Peyer's patch (tissue), 4 donors: Measurements from ENCODE around the gene CDC42BPA. TPM values are rescaled to one million over a fixed set of nuclear protein-coding genes. Genes with fewer than 3 reads are reported as not detected.

Experiments used
- DNase-seq, 3 donors: peaks; one replicate each; pipeline ENCODE4 v3.0.0-alpha.2; 2017 to 2019
- H3K27ac ChIP-seq, 4 donors: fragments of 200-600 bp; sonication (generic); one replicate each; pipeline ENCODE4 v1.5.1; 2016 to 2019
- H3K27me3 ChIP-seq, 2 donors: fragments of 200-600 bp; sonication (generic); one replicate each; pipeline ENCODE4 v1.5.1; 2019
- H3K36me3 ChIP-seq, 3 donors: fragments of 200-600 bp; sonication (generic); one replicate each; pipeline ENCODE4 v1.5.1; 2016 to 2019
- H3K4me1 ChIP-seq, 4 donors: fragments of 200-600 bp; sonication (generic); one replicate each; pipeline ENCODE4 v1.5.1; 2016 to 2019
- H3K4me3 ChIP-seq, 4 donors: fragments of 200-600 bp; sonication (generic); 1 replicate in 3 of 4; 2 replicates in 1 of 4; pipeline ENCODE4 v1.5.1; 2016 to 2019; ENCODE audit warnings: mild to moderate bottlenecking in 1 of 4
- H3K9me3 ChIP-seq, 4 donors: fragments of 200-600 bp; sonication (generic); one replicate each; pipeline ENCODE4 v1.5.1; 2016 to 2019; ENCODE audit warnings: mild to moderate bottlenecking in 1 of 4
- POLR2A ChIP-seq, 2 donors: fragments of 450-650 bp; IDR thresholded peaks; one replicate each; pipeline ENCODE4 v1.5.1; 2017; ENCODE audit warnings: antibody characterized with exemption in 2 of 2, mild to moderate bottlenecking in 2 of 2, moderate library complexity in 2 of 2
- total RNA-seq, 4 donors: library from RNA; depleted of rRNA; stranded (reverse); fragments of >200 nt; gene quantifications; one replicate each; pipeline ENCODE4 v1.1.0, GENCODE V29; 2016
- TF ChIP-seq, protein P1 (sequence below), 6 experiments: fragments of 450-650 bp in 4 of 6; fragments of 200-600 bp in 2 of 6; sonication (generic) in 1 of 6; IDR thresholded peaks; one replicate each; pipeline ENCODE4 v1.5.1; 2017 to 2019; ENCODE audit warnings: antibody characterized with exemption in 6 of 6, mild to moderate bottlenecking in 3 of 6, moderate library complexity in 1 of 6

CDC42BPA gene
- total RNA-seq, 4 donors from 2014 or later, result 49.3 to 107 (median 53.9) TPM

GRCh38 chr1:226946841-226947240 lies 371.5 kb downstream of the CDC42BPA start:
- TF ChIP-seq, protein P1, sequence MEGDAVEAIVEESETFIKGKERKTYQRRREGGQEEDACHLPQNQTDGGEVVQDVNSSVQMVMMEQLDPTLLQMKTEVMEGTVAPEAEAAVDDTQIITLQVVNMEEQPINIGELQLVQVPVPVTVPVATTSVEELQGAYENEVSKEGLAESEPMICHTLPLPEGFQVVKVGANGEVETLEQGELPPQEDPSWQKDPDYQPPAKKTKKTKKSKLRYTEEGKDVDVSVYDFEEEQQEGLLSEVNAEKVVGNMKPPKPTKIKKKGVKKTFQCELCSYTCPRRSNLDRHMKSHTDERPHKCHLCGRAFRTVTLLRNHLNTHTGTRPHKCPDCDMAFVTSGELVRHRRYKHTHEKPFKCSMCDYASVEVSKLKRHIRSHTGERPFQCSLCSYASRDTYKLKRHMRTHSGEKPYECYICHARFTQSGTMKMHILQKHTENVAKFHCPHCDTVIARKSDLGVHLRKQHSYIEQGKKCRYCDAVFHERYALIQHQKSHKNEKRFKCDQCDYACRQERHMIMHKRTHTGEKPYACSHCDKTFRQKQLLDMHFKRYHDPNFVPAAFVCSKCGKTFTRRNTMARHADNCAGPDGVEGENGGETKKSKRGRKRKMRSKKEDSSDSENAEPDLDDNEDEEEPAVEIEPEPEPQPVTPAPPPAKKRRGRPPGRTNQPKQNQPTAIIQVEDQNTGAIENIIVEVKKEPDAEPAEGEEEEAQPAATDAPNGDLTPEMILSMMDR (IDR thresholded peaks at IDR 0.05), result no peak
- TF ChIP-seq POLR2A (IDR thresholded peaks at IDR 0.05), result no peak
- H3K4me3 ChIP-seq, result no peak overlapping the region
- no peaks in the 10 kb centered on the region for H3K27me3 ChIP-seq
- DNase-seq, result no peak
- H3K27ac ChIP-seq, result peak overlapping the region in 1 of 4 donors; percentile 76
- H3K9me3 ChIP-seq, result no peaks in the 10 kb centered on the region
- no peaks in the 10 kb centered on the region for H3K36me3 ChIP-seq
- peaks cover 0 to 53% (median 6%) of the 10 kb centered on the region in 4 donors for H3K4me1 ChIP-seq

- Histone ChIP-seq H3K9me3 (no peaks in the 10 kb centered on the region), H3K4me1 (peaks cover 0 to 58% (median 6%) of the 10 kb centered on the region in 4 donors), H3K27me3 (no peaks in the 10 kb centered on the region), H3K27ac (peak overlapping the region in 2 of 4 donors; percentile 71 to 76), H3K36me3 (no peaks in the 10 kb centered on the region), H3K4me3 (no peak overlapping the region)
- no peak for TF ChIP-seq POLR2A (IDR thresholded peaks at IDR 0.05)
- TF ChIP-seq, protein P1 (IDR thresholded peaks at IDR 0.05), result no peak
- peak in 1 of 3 donors; percentile 38 for DNase-seq
These were observed 372.0 kb downstream of the CDC42BPA start for GRCh38 chr1:226946285-226946684.

DNA sequence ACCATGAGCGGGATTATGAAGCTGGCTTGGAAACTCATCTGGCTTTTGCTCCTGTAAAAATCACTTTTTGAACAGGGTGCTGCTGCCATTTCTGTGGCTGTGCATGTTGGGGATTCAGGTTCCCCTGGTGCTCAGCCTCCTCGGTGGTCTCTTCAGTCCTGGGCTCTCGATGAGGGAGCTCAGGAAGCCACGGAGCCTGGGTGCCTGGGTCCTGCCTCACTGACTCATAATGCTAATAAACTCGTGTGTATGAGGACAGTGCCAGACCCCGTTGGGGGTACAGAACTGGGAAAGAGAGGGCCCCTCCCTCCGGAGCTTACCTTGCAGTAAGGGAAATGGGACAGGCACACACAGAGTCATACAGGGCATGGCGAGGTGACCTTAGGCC lies 372.4 kb downstream of the CDC42BPA start:
- H3K36me3 ChIP-seq, result no peaks in the 10 kb centered on the region
- peak overlapping the region in 1 of 4 donors; percentile 2 for H3K4me3 ChIP-seq
- peaks cover 0 to 63% (median 7%) of the 10 kb centered on the region in 4 donors for H3K4me1 ChIP-seq
- TF ChIP-seq, protein P1 (IDR thresholded peaks at IDR 0.05), result no peak
- no peak for TF ChIP-seq POLR2A (IDR thresholded peaks at IDR 0.05)
- peak in 1 of 3 donors; percentile 50 for DNase-seq
- no peaks in the 10 kb centered on the region for H3K27me3 ChIP-seq
- H3K9me3 ChIP-seq, result no peaks in the 10 kb centered on the region
- H3K27ac ChIP-seq, result peak overlapping the region; percentile 17 to 76 (median 56)

DNA sequence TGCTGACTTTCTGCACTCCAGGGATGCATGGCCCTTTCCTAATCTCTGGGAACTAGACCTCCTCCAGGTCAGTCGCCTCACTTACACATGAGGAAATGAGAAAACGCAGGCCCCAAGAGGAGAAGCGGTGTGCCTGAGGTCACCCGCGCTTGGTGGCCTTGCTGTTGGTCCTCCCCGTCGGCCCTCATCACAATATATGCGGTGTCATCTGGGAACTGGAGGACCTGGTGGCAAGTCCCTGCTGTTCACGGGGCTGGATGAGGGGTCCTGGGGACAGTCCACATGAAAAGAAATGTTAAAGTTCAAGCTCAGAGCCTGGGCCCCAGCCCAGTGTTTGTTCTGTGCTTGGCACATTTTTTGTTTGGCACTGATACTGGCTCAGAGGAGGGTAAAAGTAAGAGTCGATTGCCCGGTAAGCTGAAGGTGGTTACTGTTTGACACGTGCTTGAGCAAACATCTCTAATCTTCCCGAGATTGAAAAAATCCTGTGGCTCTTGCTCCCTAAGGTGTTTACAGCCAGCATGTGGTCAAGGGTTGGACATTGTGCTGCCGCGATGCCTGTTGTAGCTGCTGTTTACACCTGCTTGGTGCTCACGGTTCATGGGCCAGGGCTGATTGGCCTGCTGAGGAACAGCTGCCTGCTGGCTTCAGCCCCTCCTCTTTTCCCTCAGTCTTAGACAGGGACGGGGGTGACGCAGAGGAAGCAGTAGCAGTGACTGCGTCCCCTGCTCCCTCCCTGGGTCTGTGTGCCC lies 373.0 kb downstream of the CDC42BPA start:
- DNase-seq, result peak in 2 of 3 donors; percentile 85
- peak overlapping the region; percentile 17 to 76 (median 56) for H3K27ac ChIP-seq
- H3K9me3 ChIP-seq, result no peaks in the 10 kb centered on the region
- peak overlapping the region in 1 of 4 donors; percentile 2 for H3K4me3 ChIP-seq
- TF ChIP-seq, protein P1 (IDR thresholded peaks at IDR 0.05), result no peak
- TF ChIP-seq POLR2A (IDR thresholded peaks at IDR 0.05), result peak in 1 of 2 donors; percentile 33
- H3K27me3 ChIP-seq, result no peaks in the 10 kb centered on the region
- H3K4me1 ChIP-seq, result peaks cover 0 to 67% (median 8%) of the 10 kb centered on the region in 4 donors
- no peaks in the 10 kb centered on the region for H3K36me3 ChIP-seq

GRCh38 chr1:226943927-226944326 lies 374.4 kb downstream of the CDC42BPA start:
- DNase-seq, result peak in 1 of 3 donors; percentile 36
- TF ChIP-seq POLR2A (IDR thresholded peaks at IDR 0.05), result no peak
- TF ChIP-seq, protein P1 (IDR thresholded peaks at IDR 0.05), result no peak
- Histone ChIP-seq H3K27me3 (no peaks in the 10 kb centered on the region), H3K36me3 (no peaks in the 10 kb centered on the region), H3K9me3 (no peaks in the 10 kb centered on the region), H3K27ac (no peak overlapping the region), H3K4me3 (no peak overlapping the region), H3K4me1 (peaks cover 0 to 67% (median 8%) of the 10 kb centered on the region in 4 donors)
